Omental fat pad (tissue), 4 donors: ENCODE data around the gene TRERF1. TPM values are rescaled to one million over a fixed set of nuclear protein-coding genes. Genes with fewer than 3 reads are reported as not detected.
A peak's percentile ranks its signal among the peaks of the same experiment; 100 is the strongest.

ENCODE experiments used
- ATAC-seq: fragments of 150-250 bp; one replicate; pipeline ENCODE4 v1.9.1; 2016; ENCODE audit warnings: mild to moderate bottlenecking, moderate library complexity; ENCODE audit not compliant: low FRiP score
- DNase-seq: peaks from one replicate; pipeline ENCODE4 v3.0.0-alpha.2; 2019; ENCODE audit warnings: low spot score
- total RNA-seq, 4 donors: library from RNA; depleted of rRNA; stranded (reverse); fragments of >200 nt; gene quantifications; one replicate each; pipeline ENCODE4 v1.1.0, GENCODE V29; 2016
- TF ChIP-seq, protein P1 (sequence below), 3 donors: fragments of 450-650 bp; IDR thresholded peaks; one replicate each; pipeline ENCODE4 v1.5.1; 2016 to 2017; ENCODE audit warnings: antibody characterized with exemption in 3 of 3, mild to moderate bottlenecking in 3 of 3, moderate library complexity in 2 of 3

The TRERF1 gene
- total RNA-seq, 4 donors from 2014 or later = 2.0 to 10.2 (median 2.6) TPM

DNA sequence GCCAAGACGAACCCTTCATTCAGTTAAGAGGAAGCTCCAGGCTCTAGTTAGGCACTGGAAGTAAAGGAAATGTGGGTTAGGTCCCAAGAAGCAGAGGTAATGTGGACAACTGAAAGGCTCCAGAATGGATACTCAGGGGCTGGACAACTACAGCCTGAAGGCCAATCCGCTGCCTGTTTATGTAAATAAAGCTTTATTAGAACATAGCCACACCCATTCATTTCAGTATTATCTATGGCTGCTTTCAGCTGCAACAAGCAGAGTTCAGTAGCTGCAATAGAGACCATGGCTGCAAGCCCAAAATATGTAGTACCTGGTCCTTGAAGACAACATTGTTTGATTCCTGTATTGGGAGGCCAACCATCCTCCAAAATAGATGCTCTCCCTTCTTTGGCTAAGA, 133.2 kb downstream of the TRERF1 start:
- no peak for DNase-seq
- TF ChIP-seq, protein P1, sequence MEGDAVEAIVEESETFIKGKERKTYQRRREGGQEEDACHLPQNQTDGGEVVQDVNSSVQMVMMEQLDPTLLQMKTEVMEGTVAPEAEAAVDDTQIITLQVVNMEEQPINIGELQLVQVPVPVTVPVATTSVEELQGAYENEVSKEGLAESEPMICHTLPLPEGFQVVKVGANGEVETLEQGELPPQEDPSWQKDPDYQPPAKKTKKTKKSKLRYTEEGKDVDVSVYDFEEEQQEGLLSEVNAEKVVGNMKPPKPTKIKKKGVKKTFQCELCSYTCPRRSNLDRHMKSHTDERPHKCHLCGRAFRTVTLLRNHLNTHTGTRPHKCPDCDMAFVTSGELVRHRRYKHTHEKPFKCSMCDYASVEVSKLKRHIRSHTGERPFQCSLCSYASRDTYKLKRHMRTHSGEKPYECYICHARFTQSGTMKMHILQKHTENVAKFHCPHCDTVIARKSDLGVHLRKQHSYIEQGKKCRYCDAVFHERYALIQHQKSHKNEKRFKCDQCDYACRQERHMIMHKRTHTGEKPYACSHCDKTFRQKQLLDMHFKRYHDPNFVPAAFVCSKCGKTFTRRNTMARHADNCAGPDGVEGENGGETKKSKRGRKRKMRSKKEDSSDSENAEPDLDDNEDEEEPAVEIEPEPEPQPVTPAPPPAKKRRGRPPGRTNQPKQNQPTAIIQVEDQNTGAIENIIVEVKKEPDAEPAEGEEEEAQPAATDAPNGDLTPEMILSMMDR (IDR thresholded peaks at IDR 0.05) = no peak
- ATAC-seq = no peak

DNA sequence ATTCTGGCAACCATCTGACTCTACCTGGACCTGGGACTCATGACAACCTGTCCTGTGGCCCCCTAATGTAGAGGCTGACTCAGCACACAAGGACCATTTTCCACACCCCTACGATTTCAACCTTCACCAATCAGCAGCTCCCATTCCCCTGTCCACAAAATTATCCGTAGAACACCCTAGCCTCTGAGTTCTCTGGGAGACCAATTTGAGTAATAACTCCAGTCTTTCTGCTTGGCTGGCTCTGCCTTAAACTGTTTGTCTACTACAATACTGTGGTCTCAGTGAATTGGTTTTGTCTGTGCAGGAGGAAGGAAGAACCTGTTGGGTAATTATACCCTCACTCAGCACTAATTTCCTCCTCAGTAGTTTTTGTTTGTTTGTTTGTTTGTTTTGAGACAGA, 134.7 kb downstream of the TRERF1 start:
- ATAC-seq (no peak), DNase-seq (no peak)
- TF ChIP-seq, protein P1 (IDR thresholded peaks at IDR 0.05) = no peak

DNA sequence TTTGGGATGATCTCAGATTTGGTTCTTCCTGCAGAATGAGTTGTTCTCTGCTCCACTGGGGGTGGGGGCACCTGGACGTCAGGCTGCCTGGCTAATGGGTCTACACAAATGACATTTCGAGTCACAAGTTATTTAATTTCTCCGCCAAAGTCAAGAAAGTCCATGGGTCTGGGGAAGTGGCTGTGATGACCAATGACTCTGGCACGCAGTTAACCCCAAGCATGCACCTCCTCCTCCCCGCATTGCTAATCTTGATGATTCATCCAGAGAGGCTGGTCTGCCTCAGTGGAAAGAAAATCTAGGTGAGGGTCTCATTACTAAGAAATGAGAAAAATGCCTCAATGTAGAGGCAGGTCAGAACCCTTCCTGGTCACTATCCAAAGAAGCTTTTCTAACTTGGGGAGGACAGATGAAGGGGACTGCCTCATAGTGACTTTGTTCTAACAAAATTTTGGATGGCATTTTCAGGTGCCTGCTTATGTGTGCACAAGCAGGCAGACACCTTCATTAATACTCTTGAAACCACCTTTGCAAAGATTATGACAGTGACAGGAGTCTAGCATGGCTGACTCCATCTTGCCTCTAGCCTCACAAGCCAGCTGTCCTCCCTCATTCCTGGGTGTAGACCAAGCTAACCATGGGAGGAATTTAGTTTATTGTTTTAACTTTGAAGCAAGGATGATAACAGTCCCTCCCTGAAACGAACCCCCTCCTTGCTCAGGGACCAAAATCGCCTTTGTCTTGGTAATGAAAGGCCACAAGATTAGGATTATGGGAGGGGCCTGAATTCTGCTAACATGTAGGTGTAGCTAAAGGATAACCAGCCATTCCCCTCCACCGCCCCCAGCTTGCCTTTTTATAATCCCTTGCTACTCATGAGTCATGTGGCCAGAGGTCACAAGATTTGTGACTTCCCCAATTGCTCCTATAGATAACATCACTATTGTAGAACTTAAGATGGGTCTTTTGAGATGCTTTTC, 135.4 kb downstream of the TRERF1 start:
- DNase-seq = no peak
- TF ChIP-seq, protein P1 (IDR thresholded peaks at IDR 0.05) = no peak
- ATAC-seq = peak; percentile 36

DNA sequence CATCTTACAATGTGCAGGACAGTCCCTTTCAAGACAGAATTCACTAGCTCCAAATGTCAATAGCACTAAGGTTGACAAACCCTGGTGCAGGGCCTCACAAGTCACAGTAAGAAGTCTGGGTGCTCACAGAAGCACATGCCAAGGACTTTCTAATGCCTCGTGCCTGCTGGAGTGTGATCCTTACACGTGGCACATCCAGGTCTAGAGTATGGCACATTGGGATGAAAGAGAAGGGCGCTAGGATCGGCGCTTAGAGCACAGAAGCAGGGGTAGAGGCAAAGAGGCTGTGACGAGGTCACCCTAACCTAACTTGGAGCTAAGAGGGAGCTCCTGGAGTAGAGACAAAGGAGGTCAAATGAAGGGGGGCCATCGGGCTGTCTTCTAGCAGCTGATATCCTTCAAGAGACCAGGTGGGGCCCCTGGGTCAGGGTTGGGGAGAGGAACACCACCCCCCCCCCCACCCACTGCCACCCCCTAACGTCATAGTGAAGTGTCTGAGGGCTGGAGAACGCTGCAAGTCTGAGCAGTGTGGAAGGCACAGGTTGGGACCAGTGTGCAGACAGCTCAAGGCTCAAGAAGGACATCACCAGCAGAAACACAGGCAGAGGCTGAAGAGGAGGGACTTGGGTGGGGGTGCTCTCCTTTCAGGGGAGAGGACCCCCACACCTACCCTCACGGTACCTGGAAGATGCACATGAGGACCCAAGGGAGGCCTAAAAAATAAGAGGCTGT, 136.3 kb downstream of the TRERF1 start:
- no peak for ATAC-seq
- no peak for DNase-seq
- TF ChIP-seq, protein P1 (IDR thresholded peaks at IDR 0.05) = no peak

DNA sequence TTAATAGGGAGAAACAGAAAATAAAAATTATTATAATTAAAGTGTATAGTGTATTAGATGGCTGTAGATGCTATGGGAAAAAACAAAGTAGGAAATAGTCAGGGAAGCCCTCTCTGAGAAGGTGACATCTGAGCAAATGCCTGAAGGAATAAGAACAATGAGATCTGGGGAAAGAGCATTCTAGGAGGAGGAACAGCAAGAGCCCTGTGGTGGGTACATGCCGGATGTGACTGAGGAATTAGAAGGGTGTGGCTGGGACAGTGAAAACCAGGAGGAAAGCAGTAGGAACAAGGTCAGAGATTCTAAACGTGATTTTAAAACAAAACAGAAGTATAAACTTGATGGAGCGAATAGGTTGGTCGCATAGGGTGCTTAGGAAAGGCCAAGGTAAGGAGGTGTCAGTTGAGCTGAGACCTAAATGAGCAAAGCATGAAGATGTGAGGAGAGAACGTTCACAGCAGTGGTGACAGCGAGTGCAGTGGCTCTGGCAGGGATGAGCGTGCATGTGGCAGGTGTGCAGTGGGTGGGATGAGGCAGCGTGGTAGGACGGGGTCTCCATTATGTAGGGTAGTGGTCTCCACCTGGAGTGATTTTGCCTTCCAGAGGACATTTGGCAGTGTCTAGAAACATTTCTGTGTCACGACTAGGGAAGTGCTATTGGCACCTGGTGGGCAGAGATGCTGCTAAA, 137.0 kb downstream of the TRERF1 start:
- ATAC-seq (no peak), DNase-seq (no peak)
- TF ChIP-seq, protein P1 (IDR thresholded peaks at IDR 0.05) = no peak

DNA sequence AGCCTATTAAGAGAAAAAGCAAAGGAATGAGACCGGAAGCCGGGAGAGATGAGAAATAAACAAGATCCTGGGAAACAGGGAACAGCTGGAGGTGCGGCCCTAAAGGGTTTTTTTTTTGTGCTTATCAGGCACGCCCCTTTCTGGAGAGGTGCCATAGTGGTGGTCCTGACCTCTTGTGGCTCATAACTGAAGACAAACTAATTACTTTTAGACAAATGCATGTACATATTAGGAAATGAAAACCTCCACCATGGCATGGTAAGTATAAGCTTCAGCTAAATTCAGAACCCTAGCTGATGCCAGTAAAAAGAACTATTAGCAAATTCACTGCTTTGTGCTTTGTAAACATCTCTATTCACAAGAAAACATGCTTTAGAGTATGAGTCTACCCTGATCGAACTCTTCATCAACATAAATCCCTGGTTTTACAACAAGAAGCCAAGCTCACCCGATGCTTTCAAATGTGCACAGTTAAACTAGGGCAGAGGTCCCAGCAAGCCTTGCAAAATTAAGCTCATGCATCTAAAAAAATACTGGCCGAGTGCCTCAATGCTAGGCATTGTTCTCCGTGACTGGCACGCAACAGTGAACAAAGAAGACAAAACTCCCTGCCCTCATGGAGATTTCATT, 137.7 kb downstream of the TRERF1 start:
- ATAC-seq (no peak), DNase-seq (no peak)
- TF ChIP-seq, protein P1 (IDR thresholded peaks at IDR 0.05) = no peak
